GM23248 (cell line): ENCODE measurements around the gene DNAJB7. TPM values are rescaled to one million over a fixed set of nuclear protein-coding genes. Genes with fewer than 3 reads are reported as not detected.
"Not testable (repeated sequence)": the region's sequence is repeated elsewhere in the genome, so short reads cannot be mapped to it uniquely, and the experiment has no call there.

Source experiments
- DNase-seq: peaks from one replicate; pipeline ENCODE4 v3.0.0-alpha.2; 2015
- H2AFZ ChIP-seq: fragments of 200-600 bp; sonication (generic); 2 replicates; pipeline ENCODE4 v1.6.1; 2016; ENCODE audit warnings: antibody characterized with exemption
- H3F3A ChIP-seq: fragments of 200-600 bp; sonication (generic); 2 replicates; pipeline ENCODE4 v1.6.1; 2016; ENCODE audit warnings: mild to moderate bottlenecking, antibody characterized with exemption, mixed run types; ENCODE audit not compliant: insufficient read depth
- H3K27ac ChIP-seq: fragments of 200-600 bp; sonication (generic); 2 replicates; pipeline ENCODE4 v1.5.1; 2016; ENCODE audit warnings: mild to moderate bottlenecking
- H3K27me3 ChIP-seq: fragments of 200-600 bp; sonication (generic); replicated peaks from 2 replicates; pipeline ENCODE4 v1.6.1; 2016; ENCODE audit warnings: mild to moderate bottlenecking; ENCODE audit not compliant: insufficient read depth
- H3K36me3 ChIP-seq: fragments of 200-600 bp; sonication (generic); 2 replicates; pipeline ENCODE4 v1.6.1; 2016; ENCODE audit warnings: low read depth, mild to moderate bottlenecking
- H3K4me1 ChIP-seq: fragments of 200-600 bp; sonication (generic); 2 replicates; pipeline ENCODE4 v1.6.1; 2016; ENCODE audit warnings: mild to moderate bottlenecking; ENCODE audit not compliant: insufficient read depth
- H3K4me2 ChIP-seq: fragments of 200-600 bp; sonication (generic); one replicate; pipeline ENCODE4 v1.6.1; 2016; ENCODE audit warnings: mild to moderate bottlenecking; ENCODE audit not compliant: unreplicated experiment
- H3K4me3 ChIP-seq: fragments of 200-600 bp; sonication (generic); 2 replicates; pipeline ENCODE4 v1.5.1; 2016; ENCODE audit warnings: mild to moderate bottlenecking
- H3K79me2 ChIP-seq: fragments of 200-600 bp; sonication (generic); 2 replicates; pipeline ENCODE4 v1.6.1; 2016; ENCODE audit warnings: mild to moderate bottlenecking; ENCODE audit not compliant: insufficient read depth
- H3K9ac ChIP-seq: fragments of 200-600 bp; sonication (generic); 2 replicates; pipeline ENCODE4 v1.6.1; 2016; ENCODE audit warnings: mild to moderate bottlenecking
- H3K9me2 ChIP-seq: fragments of 200-600 bp; sonication (generic); 2 replicates; pipeline ENCODE4 v1.6.1; 2016; ENCODE audit warnings: mixed run types, mild to moderate bottlenecking, moderate library complexity; ENCODE audit not compliant: insufficient read depth
- H3K9me3 ChIP-seq: fragments of 200-600 bp; sonication (generic); one replicate; pipeline ENCODE4 v1.6.1; 2017; ENCODE audit warnings: low read depth
- H4K20me1 ChIP-seq: fragments of 200-600 bp; sonication (generic); 2 replicates; pipeline ENCODE4 v1.6.0; 2016; ENCODE audit not compliant: insufficient read depth
- EZH2 ChIP-seq: fragments of 200-600 bp; sonication (generic); IDR thresholded peaks from 2 replicates; pipeline ENCODE4 v1.6.1; 2018; ENCODE audit warnings: antibody characterized with exemption, mild to moderate bottlenecking; ENCODE audit not compliant: insufficient read depth, poor library complexity, severe bottlenecking
- EZH2phosphoT487 ChIP-seq: fragments of 200-600 bp; sonication (generic); IDR thresholded peaks from 2 replicates; pipeline ENCODE4 v1.6.1; 2018; ENCODE audit warnings: antibody characterized with exemption, moderate library complexity, mild to moderate bottlenecking, low read depth; ENCODE audit not compliant: insufficient read depth
- WGBS, 2 experiments: methylation state at CpG; one replicate each; pipeline ENCODE4 v1.1.6; 2015 to 2017; ENCODE audit warnings: low lambda C conversion rate in 2 of 2, low coverage in 1 of 2; ENCODE audit errors: missing lambda C conversion rate in 2 of 2; 5-methylcytosine and 5-hydroxymethylcytosine counted together
- in situ Hi-C: fragments of 300-500 bp; cut with MboI; formaldehyde crosslinking; loops from 2 replicates; pipeline ENCODE4 v1.15.0; 2020
- polyA plus RNA-seq: library from polyadenylated mRNA; unstranded; fragments of >200 nt; fragmentation: Nextera tagmentation; extraction: Ambion mirVana; gene quantifications from 2 replicates; pipeline ENCODE4 v1.2.1, GENCODE V29; 2016
- total RNA-seq: library from RNA; depleted of rRNA; stranded (reverse); fragments of >200 nt; shearing (Covaris generic); gene quantifications from 2 replicates; pipeline ENCODE4 v1.2.3, GENCODE V29; 2014

The DNAJB7 gene
- total and polyA plus RNA-seq, 2 experiments from 2014 or later, result 0.23 TPM; not detected in 1

- Histone ChIP-seq H3K4me1 (no peaks in the 10 kb centered on the region), H3K4me2 (no peak overlapping the region), H3K9ac (no peak overlapping the region), H3K27ac (no peak overlapping the region), H2AFZ (no peak overlapping the region), H3K9me2 (no peaks in the 10 kb centered on the region), H4K20me1 (no peaks in the 10 kb centered on the region), H3F3A (no peaks in the 10 kb centered on the region), H3K36me3 (peaks cover 34% of the 10 kb centered on the region), H3K27me3 (no peaks in the 10 kb centered on the region), H3K9me3 (no peaks in the 10 kb centered on the region), H3K79me2 (no peaks in the 10 kb centered on the region), H3K4me3 (no peak overlapping the region)
- in situ Hi-C loops, result no loop called here
- no peak for DNase-seq
- 54 to 61% methylated on average over 1 of the region's 1 CpG for WGBS, 2 experiments
- TF ChIP-seq EZH2, result no peak
- no peak for TF ChIP-seq EZH2phosphoT487
Measured at GRCh38 chr22:40876907-40877306, 15.0 kb upstream of the DNAJB7 start.

- no peaks in the 10 kb centered on the region for H3K27me3 ChIP-seq
- no peak for TF ChIP-seq EZH2
- no peak for TF ChIP-seq EZH2phosphoT487
- no peaks in the 10 kb centered on the region for H4K20me1 ChIP-seq
- H2AFZ ChIP-seq, result no peak overlapping the region
- H3K27ac ChIP-seq, result no peak overlapping the region
- no peaks in the 10 kb centered on the region for H3F3A ChIP-seq
- H3K36me3 ChIP-seq, result peaks cover 42% of the 10 kb centered on the region
- no peak overlapping the region for H3K4me2 ChIP-seq
- DNase-seq, result no peak
- H3K9ac ChIP-seq, result no peak overlapping the region
- H3K4me3 ChIP-seq, result no peak overlapping the region
- no peaks in the 10 kb centered on the region for H3K9me3 ChIP-seq
- WGBS, 2 experiments, result 79 to 80% methylated on average over 3 of the region's 3 CpGs
- H3K4me1 ChIP-seq, result no peaks in the 10 kb centered on the region
- in situ Hi-C loops, result no loop called here
- no peaks in the 10 kb centered on the region for H3K79me2 ChIP-seq
- no peaks in the 10 kb centered on the region for H3K9me2 ChIP-seq
Measured at GRCh38 chr22:40875111-40875510, 13.2 kb upstream of the DNAJB7 start.

GRCh38 chr22:40874016-40874415 is 12.1 kb upstream of the DNAJB7 start:
- no peaks in the 10 kb centered on the region for H3K4me1 ChIP-seq
- no peaks in the 10 kb centered on the region for H3K9me3 ChIP-seq
- no peak overlapping the region for H3K9ac ChIP-seq
- no peaks in the 10 kb centered on the region for H3F3A ChIP-seq
- no peak overlapping the region for H3K4me3 ChIP-seq
- H3K79me2 ChIP-seq, result no peaks in the 10 kb centered on the region
- DNase-seq, result no peak
- no peak overlapping the region for H3K4me2 ChIP-seq
- H3K27ac ChIP-seq, result no peak overlapping the region
- no peaks in the 10 kb centered on the region for H3K27me3 ChIP-seq
- no peaks in the 10 kb centered on the region for H4K20me1 ChIP-seq
- TF ChIP-seq EZH2, result no peak
- WGBS, 2 experiments, result 94% methylated on average over 3 of the region's 3 CpGs
- H3K36me3 ChIP-seq, result peaks cover 49% of the 10 kb centered on the region
- no peak overlapping the region for H2AFZ ChIP-seq
- in situ Hi-C loops, result no loop called here
- no peaks in the 10 kb centered on the region for H3K9me2 ChIP-seq

GRCh38 chr22:40868379-40868778 is 6.5 kb upstream of the DNAJB7 start:
- H3K9me3 ChIP-seq, H3K4me3 ChIP-seq, H3K4me1 ChIP-seq, DNase-seq, H3K9ac ChIP-seq, H3K27me3 ChIP-seq, H4K20me1 ChIP-seq, H2AFZ ChIP-seq, H3K4me2 ChIP-seq, H3K27ac ChIP-seq, in situ Hi-C loops, H3F3A ChIP-seq, H3K9me2 ChIP-seq: not testable (repeated sequence)
- Histone ChIP-seq H3K79me2 (peaks cover 52% of the 10 kb centered on the region), H3K36me3 (peaks cover 20% of the 10 kb centered on the region)
- WGBS, 2 experiments, result 95% methylated on average over 6 of the region's 6 CpGs

GRCh38 chr22:40867109-40867508 is 5.2 kb upstream of the DNAJB7 start:
- no peaks in the 10 kb centered on the region for H4K20me1 ChIP-seq
- H3K9me2 ChIP-seq, result no peaks in the 10 kb centered on the region
- H3K36me3 ChIP-seq, result peaks cover 20% of the 10 kb centered on the region
- H2AFZ ChIP-seq, result no peak overlapping the region
- H3K9ac ChIP-seq, result no peak overlapping the region
- in situ Hi-C loops, result no loop called here
- H3K27ac ChIP-seq, result no peak overlapping the region
- no peak for DNase-seq
- H3K79me2 ChIP-seq, result peaks cover 64% of the 10 kb centered on the region
- TF ChIP-seq EZH2phosphoT487, result no peak
- no peak for TF ChIP-seq EZH2
- H3K9me3 ChIP-seq, result no peaks in the 10 kb centered on the region
- no peaks in the 10 kb centered on the region for H3F3A ChIP-seq
- no peak overlapping the region for H3K4me3 ChIP-seq
- H3K4me2 ChIP-seq, result no peak overlapping the region
- WGBS, 2 experiments, result 71 to 82% methylated on average over 2 of the region's 2 CpGs
- no peaks in the 10 kb centered on the region for H3K27me3 ChIP-seq
- no peaks in the 10 kb centered on the region for H3K4me1 ChIP-seq
